ENCODE measurements around the gene NHLRC2. TPM values are rescaled to one million over a fixed set of nuclear protein-coding genes. Genes with fewer than 3 reads are reported as not detected.

Gene NHLRC2
- total and polyA plus RNA-seq, 10 of the 15 experiments (the other 5 are each of a cell fraction or from before 2014, with no cell fraction given), result 1.9 to 31.3 (median 15.9) TPM

- TF ChIP-seq NFYB (IDR thresholded peaks at IDR 0.05; ENCODE audit: insufficient read depth, low read depth, low read length), result no peak
- TF ChIP-seq NR2C2 (IDR thresholded peaks at IDR 0.05; ENCODE audit: borderline replicate concordance, control insufficient read depth, insufficient read length, low read depth), result no peak
These were observed 514 bp downstream of the NHLRC2 start (continued) for GRCh38 chr10:113854761-113855588.

DNA sequence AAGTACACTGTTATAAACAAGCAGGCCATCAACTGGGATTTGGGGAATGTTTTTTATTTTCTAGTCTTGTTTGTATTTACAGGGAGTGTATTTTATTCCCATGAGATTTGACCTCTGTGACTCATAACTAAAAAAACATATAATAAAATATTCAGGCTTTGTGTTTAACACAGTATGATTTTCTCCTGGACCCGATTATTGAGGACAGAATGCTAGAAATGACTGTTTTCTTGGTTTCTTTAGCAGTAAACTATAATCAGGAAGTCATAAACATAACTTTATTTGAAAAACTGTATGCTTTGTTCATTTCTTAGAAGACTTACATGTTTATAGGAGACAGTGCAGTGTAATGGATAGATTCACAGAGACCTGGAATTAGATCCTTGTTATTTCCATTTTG lies 2.1 kb downstream of the NHLRC2 start:
- ChIA-PET CTCF (no interaction called here), RAD21 (ENCODE audit: unreplicated experiment) (interaction anchor here (1.2 to 3.8 kb wide), 6 partner anchors 19 to 177 kb away, joined by 3 to 31 read pairs (median 4); no protein-coding TSS in a partner anchor), SMC1A (ENCODE audit: uncharacterized antibody, unreplicated experiment) (interaction anchor here (0.7 to 2.4 kb wide), 8 partner anchors 18 to 245 kb away, joined by 3 to 13 read pairs (median 3); no protein-coding TSS in a partner anchor), POLR2A (interaction anchor here (2.0 kb wide), 1 partner anchor 105 kb away, joined by 8 read pairs; no protein-coding TSS in a partner anchor)
- Histone ChIP-seq H3K79me2 (ENCODE audit: control insufficient read depth, insufficient read depth, low read length) (peaks cover 86% of the 10 kb centered on the region), H3K4me2 (ENCODE audit: control insufficient read depth, insufficient read depth) (peak overlapping the region; percentile 75), H4K20me1 (ENCODE audit: control insufficient read depth, insufficient read depth) (no peaks in the 10 kb centered on the region), H3K27ac (ENCODE audit: control insufficient read depth, insufficient read depth) (peak overlapping the region; percentile 92), H3K4me3 (peak overlapping the region; percentile 78), H3K9ac (ENCODE audit: control insufficient read depth, insufficient read depth, low read length) (peak overlapping the region; percentile 88), H3K27me3 (replicated peaks in 1 of 2; ENCODE audit: control insufficient read depth in 2 of 2, insufficient read depth in 2 of 2, low read length in 1 of 2) (no peaks in the 10 kb centered on the region), H2AFZ (ENCODE audit: control insufficient read depth, low read depth, low read length) (no peak overlapping the region), H3K36me3 (ENCODE audit: control insufficient read depth in 2 of 2, insufficient read depth in 2 of 2, low read length in 1 of 2) (peaks cover 0 to 19% of the 10 kb centered on the region in 2 experiments; a peak in 3 of 4 replicates), H3K9me3 (replicated peaks; ENCODE audit: control insufficient read depth, insufficient read depth, low read length) (peaks cover 10% of the 10 kb centered on the region), H3K4me1 (ENCODE audit: control insufficient read depth, insufficient read depth, low read length) (peaks cover 11% of the 10 kb centered on the region)
- FAIRE-seq (no peak), ATAC-seq (no peak), DNase-seq (ENCODE audit: low read depth, low spot score) (no peak)
- in situ Hi-C loops (cut with MboI), result no loop called here
- BruUV-seq (replicated peaks), result no TSS peak
- WGBS (ENCODE audit: insufficient coverage, insufficient replicate concordance, low lambda C conversion rate, missing lambda C conversion rate), result 0% methylated on average over 1 of the region's 1 CpG
- peak; percentile 78 for TF ChIP-seq NR2F1 (conservative IDR thresholded peaks at IDR 0.05)
- TF ChIP-seq KAT2A (conservative IDR thresholded peaks at IDR 0.05; ENCODE audit: control insufficient read depth, low read depth, low read length), result no peak
- peak; percentile 86 for TF ChIP-seq JUNB (IDR thresholded peaks at IDR 0.05)
- TF ChIP-seq NFIC (IDR thresholded peaks at IDR 0.05; ENCODE audit: low read depth, low read length), result peak; percentile 51; the same call in 1 of the 2 replicates
- TF ChIP-seq MEF2B (IDR thresholded peaks at IDR 0.05; ENCODE audit: partially characterized antibody, poor library complexity, severe bottlenecking), result peak; percentile 84
- peak; percentile 91; the same call in 1 of the 2 replicates for TF ChIP-seq ZBTB40 (IDR thresholded peaks at IDR 0.05; ENCODE audit: borderline replicate concordance)
- no peak for TF ChIP-seq EZH2 (IDR thresholded peaks at IDR 0.05; ENCODE audit: borderline replicate concordance, control insufficient read depth, low read depth, low read length)
- no peak for TF ChIP-seq SREBF2 (IDR thresholded peaks at IDR 0.05; ENCODE audit: low read length)
- no peak for TF ChIP-seq MYC (IDR thresholded peaks at IDR 0.05; ENCODE audit: insufficient read depth, insufficient read length, insufficient replicate concordance, low read length, severe bottlenecking)
- peak; percentile 31; the same call in 1 of the 2 replicates for TF ChIP-seq RUNX3 (IDR thresholded peaks at IDR 0.05; ENCODE audit: low read length)
- intact Hi-C loops (cut with micrococcal nuclease; ENCODE audit: unreplicated experiment), result loop anchor here (5.0 kb wide), 3 partner anchors 106 to 246 kb away; no protein-coding TSS in a partner anchor
